H7 (cell line): ENCODE data around the gene OR51F1. TPM values are rescaled to one million over a fixed set of nuclear protein-coding genes. Genes with fewer than 3 reads are reported as not detected.
"Not testable (repeated sequence)": the region's sequence is repeated elsewhere in the genome, so short reads cannot be mapped to it uniquely, and the experiment has no call there.

ENCODE experiments used
- DNase-seq: peaks from one replicate; pipeline ENCODE4 v3.0.0; 2012
- H3K27me3 ChIP-seq: 2 replicates; pipeline ENCODE4 v1.6.0; 2011; ENCODE audit warnings: mild to moderate bottlenecking, low read length; ENCODE audit not compliant: control insufficient read depth, insufficient read depth
- H3K36me3 ChIP-seq: replicated peaks from 2 replicates; pipeline ENCODE4 v1.5.1; 2011; ENCODE audit warnings: low read length; ENCODE audit not compliant: control insufficient read depth, insufficient read depth
- H3K4me3 ChIP-seq: 2 replicates; pipeline ENCODE4 v1.5.1; 2011; ENCODE audit warnings: low read depth, mild to moderate bottlenecking, control low read depth, low read length, moderate library complexity; ENCODE audit not compliant: insufficient read depth
- total RNA-seq: library from RNA; depleted of rRNA; stranded (reverse); fragments of >200 nt; shearing (Covaris generic); gene quantifications from 2 replicates; pipeline ENCODE4 v1.2.3, GENCODE V29; 2014; rRNA removed

OR51F1 gene
- total RNA-seq, 1 experiment from 2014 or later = not detected

DNA sequence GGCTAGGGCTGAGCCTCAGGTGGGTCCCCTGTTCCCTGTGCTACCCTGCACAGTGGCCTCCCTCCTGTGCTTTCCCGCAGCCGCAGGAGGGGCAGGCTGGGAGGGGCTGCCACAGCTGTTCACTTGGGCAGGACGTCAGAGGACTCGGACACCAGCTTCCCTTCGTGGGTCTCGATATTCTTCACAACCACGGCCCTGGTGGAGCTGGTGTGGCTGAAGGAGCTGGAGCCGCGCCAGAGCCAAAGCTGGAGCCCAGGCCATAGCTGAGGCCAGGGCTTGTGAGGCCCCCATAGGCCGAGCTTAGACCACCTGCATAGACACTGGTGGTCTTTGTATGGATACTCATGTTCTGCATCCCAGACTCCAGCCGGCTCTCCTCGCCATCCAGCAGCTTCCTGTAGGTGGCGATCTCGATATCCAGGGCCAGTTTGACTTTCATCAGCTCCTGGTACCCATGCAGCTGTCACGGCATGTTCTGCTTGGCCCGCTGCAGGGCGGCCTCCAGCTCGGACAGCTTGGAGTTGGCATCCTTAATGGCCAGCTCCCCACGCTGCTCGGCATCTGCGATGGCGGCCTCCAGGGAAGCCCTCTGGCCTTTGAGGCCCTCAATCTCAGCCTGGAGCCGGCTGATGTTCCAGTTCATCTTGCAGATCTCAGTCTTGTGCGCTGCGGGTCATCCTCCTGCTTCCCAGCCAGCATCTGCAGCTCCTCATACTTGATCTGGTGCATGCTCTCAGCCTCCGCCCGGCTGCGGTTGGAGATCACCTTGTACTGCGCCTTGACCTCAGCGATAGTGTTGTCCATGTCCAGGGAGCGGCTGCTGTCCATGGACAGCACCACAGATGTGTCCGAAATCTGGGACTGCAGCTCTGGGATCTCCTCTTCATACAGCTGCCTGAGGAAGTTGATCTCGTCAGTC is 46.9 kb downstream of the OR51F1 start:
- not testable (repeated sequence) for H3K36me3 ChIP-seq, H3K27me3 ChIP-seq, H3K4me3 ChIP-seq
- DNase-seq = peak; percentile 49

Other genes starting within 250 kb of the OR51F1 start
- gene OR52M1, start 224.7 kb downstream of the OR51F1 start, total RNA-seq = not detected in 2 replicates
- gene OR52I2, start 188.2 kb downstream of the OR51F1 start, total RNA-seq = not detected in 2 replicates
- 0.04 TPM in 1 of 2 replicates, not detected in the other for gene OR52I1, start 175.9 kb downstream of the OR51F1 start, total RNA-seq
- gene TRIM68, start 161.7 kb downstream of the OR51F1 start, total RNA-seq = 6.3 and 7.3 TPM in 2 replicates
- gene OR51D1, start 132.5 kb downstream of the OR51F1 start, total RNA-seq = not detected in 2 replicates
- 0.15 TPM in 1 of 2 replicates, not detected in the other for gene OR51E1, start 126.0 kb downstream of the OR51F1 start, total RNA-seq
- not detected in 2 replicates for gene OR51E2, start 72.1 kb downstream of the OR51F1 start, total RNA-seq
- gene MMP26, start 65.2 kb downstream of the OR51F1 start, total RNA-seq = not detected in 2 replicates
- not detected in 2 replicates for gene OR52R1, start 34.4 kb upstream of the OR51F1 start, total RNA-seq
- not detected in 2 replicates for gene OR51F2, start 51.4 kb upstream of the OR51F1 start, total RNA-seq
- not detected in 2 replicates for gene OR51S1, start 79.3 kb upstream of the OR51F1 start, total RNA-seq
- gene OR51T1, start 112.0 kb upstream of the OR51F1 start, total RNA-seq = not detected in 2 replicates
- not detected in 2 replicates for gene OR51A7, start 133.8 kb upstream of the OR51F1 start, total RNA-seq
- gene OR51G2, start 149.4 kb upstream of the OR51F1 start, total RNA-seq = not detected in 2 replicates
- gene OR51G1, start 154.4 kb upstream of the OR51F1 start, total RNA-seq = not detected in 2 replicates
- not detected in 2 replicates for gene OR51A4, start 177.7 kb upstream of the OR51F1 start, total RNA-seq
- gene OR51A2, start 185.8 kb upstream of the OR51F1 start, total RNA-seq = not detected in 2 replicates
- not detected in 2 replicates for gene OR51L1, start 224.9 kb upstream of the OR51F1 start, total RNA-seq